ENCODE data around the gene AZI2. TPM values are rescaled to one million over a fixed set of nuclear protein-coding genes. Genes with fewer than 3 reads are reported as not detected.

AZI2 gene
- polyA plus RNA-seq, 2 of the 4 experiments (the other 2 are of a cell fraction) = 35.6 to 99.4 TPM

GRCh38 chr3:28337230-28337629 lies 11.4 kb downstream of the AZI2 start:
- Histone ChIP-seq H3K9me3 (no peaks in the 10 kb centered on the region), H3K27ac (no peak overlapping the region), H3K4me2 (no peak overlapping the region), H3K4me3 (no peak overlapping the region), H3K4me1 (peaks cover 1% of the 10 kb centered on the region; the same call in 2 of the 3 replicates)
- FAIRE-seq (no peak), DNase-seq (ENCODE audit: low read depth in 1 of 2, low spot score in 1 of 2) (no peak), ATAC-seq (no peak)
- TF ChIP-seq MAX (IDR thresholded peaks at IDR 0.05) (no peak), SMC3 (IDR thresholded peaks at IDR 0.05) (no peak), RNF2 (IDR thresholded peaks at IDR 0.05; ENCODE audit: borderline replicate concordance, low read depth) (no peak), EHMT2 (IDR thresholded peaks at IDR 0.05; ENCODE audit: low read depth) (no peak), HEYL (CRISPR knock-in tag; IDR thresholded peaks at IDR 0.05) (no peak), RARB (CRISPR knock-in tag; IDR thresholded peaks at IDR 0.05) (no peak), ZC3H11A (IDR thresholded peaks at IDR 0.05) (no peak), CBX8 (IDR thresholded peaks at IDR 0.05) (no peak), HMGXB4 (CRISPR knock-in tag; IDR thresholded peaks at IDR 0.05; ENCODE audit: borderline replicate concordance) (no peak), CHD4 (IDR thresholded peaks at IDR 0.05; ENCODE audit: borderline replicate concordance) (no peak), ZSCAN20 (CRISPR knock-in tag; IDR thresholded peaks at IDR 0.05) (no peak), NPAS2 (CRISPR knock-in tag; IDR thresholded peaks at IDR 0.05; ENCODE audit: borderline replicate concordance) (no peak), FOSL2 (IDR thresholded peaks at IDR 0.05) (no peak), FOSL2 (CRISPR knock-in tag; IDR thresholded peaks at IDR 0.05) (no peak), HOXB5 (CRISPR knock-in tag; IDR thresholded peaks at IDR 0.05) (no peak)
- TF ChIP-seq, protein P1, sequence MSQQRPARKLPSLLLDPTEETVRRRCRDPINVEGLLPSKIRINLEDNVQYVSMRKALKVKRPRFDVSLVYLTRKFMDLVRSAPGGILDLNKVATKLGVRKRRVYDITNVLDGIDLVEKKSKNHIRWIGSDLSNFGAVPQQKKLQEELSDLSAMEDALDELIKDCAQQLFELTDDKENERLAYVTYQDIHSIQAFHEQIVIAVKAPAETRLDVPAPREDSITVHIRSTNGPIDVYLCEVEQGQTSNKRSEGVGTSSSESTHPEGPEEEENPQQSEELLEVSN (IDR thresholded peaks at IDR 0.05; ENCODE audit: borderline replicate concordance, low read depth) = no peak
- TF ChIP-seq, protein P2, sequence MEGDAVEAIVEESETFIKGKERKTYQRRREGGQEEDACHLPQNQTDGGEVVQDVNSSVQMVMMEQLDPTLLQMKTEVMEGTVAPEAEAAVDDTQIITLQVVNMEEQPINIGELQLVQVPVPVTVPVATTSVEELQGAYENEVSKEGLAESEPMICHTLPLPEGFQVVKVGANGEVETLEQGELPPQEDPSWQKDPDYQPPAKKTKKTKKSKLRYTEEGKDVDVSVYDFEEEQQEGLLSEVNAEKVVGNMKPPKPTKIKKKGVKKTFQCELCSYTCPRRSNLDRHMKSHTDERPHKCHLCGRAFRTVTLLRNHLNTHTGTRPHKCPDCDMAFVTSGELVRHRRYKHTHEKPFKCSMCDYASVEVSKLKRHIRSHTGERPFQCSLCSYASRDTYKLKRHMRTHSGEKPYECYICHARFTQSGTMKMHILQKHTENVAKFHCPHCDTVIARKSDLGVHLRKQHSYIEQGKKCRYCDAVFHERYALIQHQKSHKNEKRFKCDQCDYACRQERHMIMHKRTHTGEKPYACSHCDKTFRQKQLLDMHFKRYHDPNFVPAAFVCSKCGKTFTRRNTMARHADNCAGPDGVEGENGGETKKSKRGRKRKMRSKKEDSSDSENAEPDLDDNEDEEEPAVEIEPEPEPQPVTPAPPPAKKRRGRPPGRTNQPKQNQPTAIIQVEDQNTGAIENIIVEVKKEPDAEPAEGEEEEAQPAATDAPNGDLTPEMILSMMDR (IDR thresholded peaks at IDR 0.05) = no peak
- TF ChIP-seq, protein P3, sequence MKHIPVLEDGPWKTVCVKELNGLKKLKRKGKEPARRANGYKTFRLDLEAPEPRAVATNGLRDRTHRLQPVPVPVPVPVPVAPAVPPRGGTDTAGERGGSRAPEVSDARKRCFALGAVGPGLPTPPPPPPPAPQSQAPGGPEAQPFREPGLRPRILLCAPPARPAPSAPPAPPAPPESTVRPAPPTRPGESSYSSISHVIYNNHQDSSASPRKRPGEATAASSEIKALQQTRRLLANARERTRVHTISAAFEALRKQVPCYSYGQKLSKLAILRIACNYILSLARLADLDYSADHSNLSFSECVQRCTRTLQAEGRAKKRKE (CRISPR knock-in tag; IDR thresholded peaks at IDR 0.05; ENCODE audit: low read depth) = no peak
- CTCF ChIA-PET = interaction anchor here (1.0 to 5.1 kb wide), 3 partner anchors 9 to 625 kb away, joined by 3 to 29 read pairs (median 7); partner anchors contain the start of gene EOMES
- POLR2A ChIA-PET = no interaction called here

- ChIA-PET POLR2A (no interaction called here), CTCF (interaction anchor here (0.9 to 5.1 kb wide), 8 partner anchors 8 to 623 kb away, joined by 3 to 29 read pairs (median 6); partner anchors contain the start of genes AZI2, EOMES and ZCWPW2)
- Histone ChIP-seq H3K27ac (no peak overlapping the region), H3K4me2 (no peak overlapping the region), H3K4me3 (no peak overlapping the region), H3K9me3 (no peaks in the 10 kb centered on the region), H3K4me1 (no peaks in the 10 kb centered on the region)
- TF ChIP-seq POLR2A (IDR thresholded peaks at IDR 0.05; ENCODE audit: low read length) = no peak
- no peak for ATAC-seq
- FAIRE-seq = no peak
- WGBS (ENCODE audit: missing lambda C conversion rate) = 95% methylated on average over 2 of the region's 2 CpGs
- no peak for DNase-seq (ENCODE audit: low read depth in 1 of 2, low spot score in 1 of 2)
Observed at GRCh38 chr3:28335246-28335645, 13.4 kb downstream of the AZI2 start.

GRCh38 chr3:28334552-28334951 lies 14.1 kb downstream of the AZI2 start:
- H3K9me3 ChIP-seq = no peaks in the 10 kb centered on the region
- DNase-seq (ENCODE audit: low read depth in 1 of 2, low spot score in 1 of 2) (no peak), FAIRE-seq (no peak), ATAC-seq (no peak)
- ChIA-PET POLR2A (no interaction called here), CTCF (interaction anchor here (0.7 to 5.1 kb wide), 6 partner anchors 9 to 628 kb away, joined by 3 to 29 read pairs (median 8); partner anchors contain the start of genes AZI2, EOMES and ZCWPW2)
- H3K4me2 ChIP-seq = no peak overlapping the region
- no peak overlapping the region for H3K4me3 ChIP-seq
- no peak overlapping the region for H3K27ac ChIP-seq
- H3K4me1 ChIP-seq = no peaks in the 10 kb centered on the region
- TF ChIP-seq, protein P1 (IDR thresholded peaks at IDR 0.05; ENCODE audit: borderline replicate concordance, low read depth) = no peak
- no peak for TF ChIP-seq CEBPB (IDR thresholded peaks at IDR 0.05)
- peak; percentile 27 to 28; a peak in 3 of 5 replicates for TF ChIP-seq RAD21 (conservative IDR thresholded peaks at IDR 0.05 in 1 of 2, IDR thresholded peaks at IDR 0.05 in 1 of 2)
- no peak for TF ChIP-seq NPAS2 (CRISPR knock-in tag; IDR thresholded peaks at IDR 0.05; ENCODE audit: borderline replicate concordance)
- TF ChIP-seq, protein P2 (IDR thresholded peaks at IDR 0.05) = peak; percentile 37; the same call in 2 of the 3 replicates

Data from A549 (cell line).